ENCODE results near the gene OR7G1. TPM values are rescaled to one million over a fixed set of nuclear protein-coding genes. Genes with fewer than 3 reads are reported as not detected.

Gene OR7G1
- total RNA-seq, 4 donors from 2014 or later, result not detected

DNA sequence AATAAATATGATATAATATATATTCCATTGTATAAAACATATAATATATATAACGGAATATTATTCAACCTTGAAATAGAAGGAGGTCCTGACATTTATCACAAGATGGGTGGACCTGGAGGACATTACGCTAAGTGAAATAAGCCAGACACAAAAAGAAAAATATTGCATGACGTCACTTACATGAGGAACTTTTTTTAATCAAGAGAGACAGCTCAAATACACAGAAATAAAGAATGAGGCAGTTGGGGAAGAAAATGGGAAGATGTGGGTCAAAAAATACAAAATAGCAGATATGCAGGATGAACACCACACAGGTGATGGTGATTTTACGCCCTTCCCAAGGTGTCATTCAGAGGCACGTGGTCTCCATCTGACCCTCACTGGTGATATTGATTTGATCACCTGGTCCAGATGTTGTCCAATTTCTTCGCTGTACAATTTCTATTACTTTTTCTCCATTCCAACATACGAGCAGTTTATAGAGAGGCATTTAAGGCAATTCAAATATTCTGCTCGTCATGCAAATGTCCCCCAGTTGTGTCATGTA, 24.1 kb upstream of the OR7G1 start:
- peak in 1 of 2 donors; percentile 6 for ATAC-seq
- H3K4me1 ChIP-seq, result peaks cover 16 to 23% of the 10 kb centered on the region in 2 donors
- H3K27ac ChIP-seq, result peak overlapping the region; percentile 90 to 93 (median 92)
- no peaks in the 10 kb centered on the region for H3K9me3 ChIP-seq
- intact Hi-C loops (cut with DNase I; ENCODE audit: low total_unique reads), result loop anchor here (1.0 to 10.0 kb wide), 6 partner anchors 169 to 696 kb away; partner anchors contain the start of genes MBD3L1, PIN1, ZNF266 and ZNF558
- TF ChIP-seq POLR2A (IDR thresholded peaks at IDR 0.05), result no peak
- TF ChIP-seq, protein P1, sequence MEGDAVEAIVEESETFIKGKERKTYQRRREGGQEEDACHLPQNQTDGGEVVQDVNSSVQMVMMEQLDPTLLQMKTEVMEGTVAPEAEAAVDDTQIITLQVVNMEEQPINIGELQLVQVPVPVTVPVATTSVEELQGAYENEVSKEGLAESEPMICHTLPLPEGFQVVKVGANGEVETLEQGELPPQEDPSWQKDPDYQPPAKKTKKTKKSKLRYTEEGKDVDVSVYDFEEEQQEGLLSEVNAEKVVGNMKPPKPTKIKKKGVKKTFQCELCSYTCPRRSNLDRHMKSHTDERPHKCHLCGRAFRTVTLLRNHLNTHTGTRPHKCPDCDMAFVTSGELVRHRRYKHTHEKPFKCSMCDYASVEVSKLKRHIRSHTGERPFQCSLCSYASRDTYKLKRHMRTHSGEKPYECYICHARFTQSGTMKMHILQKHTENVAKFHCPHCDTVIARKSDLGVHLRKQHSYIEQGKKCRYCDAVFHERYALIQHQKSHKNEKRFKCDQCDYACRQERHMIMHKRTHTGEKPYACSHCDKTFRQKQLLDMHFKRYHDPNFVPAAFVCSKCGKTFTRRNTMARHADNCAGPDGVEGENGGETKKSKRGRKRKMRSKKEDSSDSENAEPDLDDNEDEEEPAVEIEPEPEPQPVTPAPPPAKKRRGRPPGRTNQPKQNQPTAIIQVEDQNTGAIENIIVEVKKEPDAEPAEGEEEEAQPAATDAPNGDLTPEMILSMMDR (IDR thresholded peaks at IDR 0.05 in 4 of 5, conservative IDR thresholded peaks at IDR 0.05 in 1 of 5), result no peak
- no peak for DNase-seq
- no peaks in the 10 kb centered on the region for H3K36me3 ChIP-seq
- no peaks in the 10 kb centered on the region for H3K27me3 ChIP-seq
- H3K4me3 ChIP-seq, result peak overlapping the region; percentile 84 to 88 (median 87)
- in situ Hi-C loops (cut with MboI; ENCODE audit: low sequenced_read_pairs in 4 of 4), result loop anchor here (5.0 to 25.0 kb wide), 4 partner anchors 298 to 655 kb away; partner anchors contain the start of genes ZNF121 (in 1 of the 4) and ZNF266 (in 1 of the 4)

DNA sequence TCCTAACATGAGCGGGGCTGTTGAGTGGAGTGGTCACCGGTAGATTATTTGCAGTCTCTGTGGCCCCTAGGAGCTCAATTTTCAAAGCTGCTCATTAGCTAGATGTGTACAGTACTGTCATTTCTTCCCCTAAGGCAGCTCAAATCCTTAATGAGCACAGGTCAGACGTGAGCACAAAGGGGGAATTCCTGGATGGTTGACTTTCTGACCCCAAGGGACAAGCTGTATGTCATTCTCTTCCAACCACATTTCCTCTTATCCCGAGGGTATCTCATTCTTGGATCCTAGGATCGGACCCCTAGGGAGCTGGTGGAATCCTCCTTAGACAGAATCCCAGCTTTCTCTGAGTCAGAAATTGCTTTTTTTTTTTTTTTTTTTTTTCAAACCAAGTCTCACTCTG, 16.9 kb upstream of the OR7G1 start:
- TF ChIP-seq, protein P1 (IDR thresholded peaks at IDR 0.05 in 4 of 5, conservative IDR thresholded peaks at IDR 0.05 in 1 of 5), result no peak
- no peak for TF ChIP-seq POLR2A (IDR thresholded peaks at IDR 0.05)

DNA sequence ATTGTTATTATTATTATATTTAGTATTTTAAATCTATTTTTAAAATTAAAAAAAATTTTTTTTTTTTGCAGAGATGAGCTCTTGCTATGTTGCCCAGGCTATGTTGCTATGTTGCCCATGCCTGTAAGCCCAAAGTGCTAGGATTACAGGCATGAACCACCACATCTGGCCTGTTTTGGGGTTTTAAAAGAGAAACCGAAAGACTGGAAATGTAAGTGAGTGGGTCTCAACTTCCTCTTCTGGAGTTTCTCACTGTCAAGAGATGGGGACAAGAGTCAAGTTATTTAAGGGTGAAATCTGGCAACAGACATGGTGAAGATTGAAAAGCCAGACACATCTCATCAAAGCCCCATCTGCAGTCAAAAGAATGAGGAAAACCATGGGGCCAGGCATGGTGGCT, 15.4 kb upstream of the OR7G1 start:
- intact Hi-C loops (cut with DNase I; ENCODE audit: low total_unique reads) (no loop called here), in situ Hi-C loops (cut with MboI; ENCODE audit: low sequenced_read_pairs in 4 of 4) (loop anchor here (10.0 to 25.0 kb wide), 3 partner anchors 306 to 664 kb away; partner anchors contain the start of genes ZNF121 (in 1 of the 4) and ZNF266 (in 1 of the 4))
- no peaks in the 10 kb centered on the region for H3K36me3 ChIP-seq
- H3K4me3 ChIP-seq, result no peak overlapping the region
- H3K9me3 ChIP-seq, result no peaks in the 10 kb centered on the region
- no peaks in the 10 kb centered on the region for H3K27me3 ChIP-seq
- DNase-seq (no peak), ATAC-seq (no peak)
- H3K27ac ChIP-seq, result no peak overlapping the region
- H3K4me1 ChIP-seq, result no peaks in the 10 kb centered on the region
- no peak for TF ChIP-seq POLR2A (IDR thresholded peaks at IDR 0.05)
- TF ChIP-seq, protein P1 (IDR thresholded peaks at IDR 0.05 in 4 of 5, conservative IDR thresholded peaks at IDR 0.05 in 1 of 5), result no peak

More for the DNA sequence above, 16.9 kb upstream of the OR7G1 start:
- no peaks in the 10 kb centered on the region for H3K27me3 ChIP-seq
- no peaks in the 10 kb centered on the region for H3K36me3 ChIP-seq
- no peaks in the 10 kb centered on the region for H3K9me3 ChIP-seq
- no peak overlapping the region for H3K4me3 ChIP-seq
- H3K27ac ChIP-seq, result no peak overlapping the region
- H3K4me1 ChIP-seq, result no peaks in the 10 kb centered on the region
- ATAC-seq, result no peak
- DNase-seq, result no peak
- in situ Hi-C loops (cut with MboI; ENCODE audit: low sequenced_read_pairs in 4 of 4), result loop anchor here (10.0 to 25.0 kb wide), 3 partner anchors 305 to 662 kb away; partner anchors contain the start of genes ZNF121 (in 1 of the 4) and ZNF266 (in 1 of the 4)
- intact Hi-C loops (cut with DNase I; ENCODE audit: low total_unique reads), result no loop called here

DNA sequence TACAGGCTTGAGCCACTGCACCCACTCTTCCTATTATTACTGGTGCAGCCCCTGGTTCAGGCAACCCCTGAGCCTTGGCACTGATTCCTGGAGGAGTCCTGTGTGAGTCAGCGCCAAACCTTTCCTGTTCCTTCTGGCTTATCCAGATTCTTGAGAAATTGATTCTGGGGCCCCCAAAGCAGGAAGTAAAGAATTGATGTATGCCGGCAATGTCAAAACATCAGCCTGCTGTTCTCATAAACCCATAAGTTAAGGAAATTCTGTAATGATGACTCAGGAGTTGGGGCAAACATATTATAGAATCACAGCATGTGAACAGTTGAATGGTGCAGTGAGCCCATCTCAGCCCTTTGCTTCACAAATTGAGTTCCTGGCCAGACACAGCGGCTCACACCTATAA, 12.6 kb upstream of the OR7G1 start:
- ATAC-seq, result no peak
- no peaks in the 10 kb centered on the region for H3K36me3 ChIP-seq
- intact Hi-C loops (cut with DNase I; ENCODE audit: low total_unique reads) (no loop called here), in situ Hi-C loops (cut with MboI; ENCODE audit: low sequenced_read_pairs in 4 of 4) (loop anchor here in 1 of 4 donors (25.0 kb wide), 1 partner anchor 309 kb away; the partner anchor contains the start of gene ZNF266)
- H3K4me1 ChIP-seq, result no peaks in the 10 kb centered on the region
- H3K9me3 ChIP-seq, result no peaks in the 10 kb centered on the region
- H3K27ac ChIP-seq, result no peak overlapping the region
- no peak overlapping the region for H3K4me3 ChIP-seq
- DNase-seq, result no peak
- TF ChIP-seq, protein P1 (IDR thresholded peaks at IDR 0.05 in 4 of 5, conservative IDR thresholded peaks at IDR 0.05 in 1 of 5), result no peak
- TF ChIP-seq POLR2A (IDR thresholded peaks at IDR 0.05), result no peak
- H3K27me3 ChIP-seq, result no peaks in the 10 kb centered on the region

Measured in gastrocnemius medialis (tissue), 4 donors.